Mammary epithelial cell (primary cell): Measurements from ENCODE around the gene ST6GALNAC3.

ENCODE experiments used
- EZH2 ChIP-seq: IDR thresholded peaks from 2 replicates; pipeline ENCODE4 v1.6.1; 2012; ENCODE audit warnings: low read length, inconsistent platforms, borderline replicate concordance
- TF ChIP-seq, protein P1 (sequence below), 2 donors: IDR thresholded peaks in 1 of 2; conservative IDR thresholded peaks in 1 of 2; 2 replicates each; pipeline ENCODE4 v1.5.1; 2011 to 2012; ENCODE audit warnings: inconsistent platforms in 2 of 2, low read length in 2 of 2, mild to moderate bottlenecking in 2 of 2, control low read depth in 1 of 2, low read depth in 1 of 2; ENCODE audit not compliant: insufficient read depth in 1 of 2; ENCODE audit errors: extremely low read depth in 1 of 2

- TF ChIP-seq EZH2 = no peak
- TF ChIP-seq, protein P1, sequence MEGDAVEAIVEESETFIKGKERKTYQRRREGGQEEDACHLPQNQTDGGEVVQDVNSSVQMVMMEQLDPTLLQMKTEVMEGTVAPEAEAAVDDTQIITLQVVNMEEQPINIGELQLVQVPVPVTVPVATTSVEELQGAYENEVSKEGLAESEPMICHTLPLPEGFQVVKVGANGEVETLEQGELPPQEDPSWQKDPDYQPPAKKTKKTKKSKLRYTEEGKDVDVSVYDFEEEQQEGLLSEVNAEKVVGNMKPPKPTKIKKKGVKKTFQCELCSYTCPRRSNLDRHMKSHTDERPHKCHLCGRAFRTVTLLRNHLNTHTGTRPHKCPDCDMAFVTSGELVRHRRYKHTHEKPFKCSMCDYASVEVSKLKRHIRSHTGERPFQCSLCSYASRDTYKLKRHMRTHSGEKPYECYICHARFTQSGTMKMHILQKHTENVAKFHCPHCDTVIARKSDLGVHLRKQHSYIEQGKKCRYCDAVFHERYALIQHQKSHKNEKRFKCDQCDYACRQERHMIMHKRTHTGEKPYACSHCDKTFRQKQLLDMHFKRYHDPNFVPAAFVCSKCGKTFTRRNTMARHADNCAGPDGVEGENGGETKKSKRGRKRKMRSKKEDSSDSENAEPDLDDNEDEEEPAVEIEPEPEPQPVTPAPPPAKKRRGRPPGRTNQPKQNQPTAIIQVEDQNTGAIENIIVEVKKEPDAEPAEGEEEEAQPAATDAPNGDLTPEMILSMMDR (conservative IDR thresholded peaks at IDR 0.05 in 1 of 2, IDR thresholded peaks at IDR 0.05 in 1 of 2; ENCODE audit: extremely low read depth in 1 of 2, insufficient read depth in 1 of 2, low read depth in 1 of 2, low read length in 2 of 2) = no peak
Measured at GRCh38 chr1:76105372-76105771, 30.8 kb downstream of the ST6GALNAC3 start.
